ENCODE measurements around the gene CDKN2B. TPM values are rescaled to one million over a fixed set of nuclear protein-coding genes. Genes with fewer than 3 reads are reported as not detected.

CDKN2B gene
- total RNA-seq, 1 experiment from 2014 or later = 0.05 TPM

- BruUV-seq (replicated peaks) = no TSS peak
- POLR2A ChIA-PET = no interaction called here
- ATAC-seq = no peak
- intact Hi-C loops (cut with micrococcal nuclease; ENCODE audit: unreplicated experiment) (no loop called here), in situ Hi-C loops (cut with HindIII; ENCODE audit: low pct_unique_long_range_greater_than_20kb, low sequenced_read_pairs) (no loop called here)
- Histone ChIP-seq H3K36me3 (ENCODE audit: control insufficient read depth, insufficient read depth, low read length) (no peaks in the 10 kb centered on the region), H3K9me3 (ENCODE audit: control insufficient read depth, insufficient read depth, low read depth, low read length) (no peaks in the 10 kb centered on the region), H3K27ac (ENCODE audit: low read length) (no peak overlapping the region), H3K27me3 (ENCODE audit: control insufficient read depth, insufficient read depth, low read length) (no peaks in the 10 kb centered on the region), H3K4me3 (ENCODE audit: low read depth in 2 of 2, low read length in 2 of 2) (no peak overlapping the region), H3K4me1 (ENCODE audit: control insufficient read depth, insufficient read depth, low read length) (no peaks in the 10 kb centered on the region)
- TF ChIP-seq SIN3A (IDR thresholded peaks at IDR 0.05; ENCODE audit: borderline replicate concordance, insufficient read depth, low read depth, low read length) (no peak), POLR2AphosphoS5 (IDR thresholded peaks at IDR 0.05; ENCODE audit: low read depth, low read length) (no peak), CTCF (IDR thresholded peaks at IDR 0.05) (no peak), TCF7L2 (IDR thresholded peaks at IDR 0.05; ENCODE audit: low read depth, low read length) (no peak), REST (IDR thresholded peaks at IDR 0.05; ENCODE audit: insufficient read depth in 1 of 2, low read depth in 2 of 2, low read length in 1 of 2) (no peak)
- CTCF ChIA-PET = no interaction called here
- no peak for DNase-seq (ENCODE audit: low read depth, low spot score)
These were observed 46.0 kb upstream of the CDKN2B start for GRCh38 chr9:22055090-22055489.

- in situ Hi-C loops (cut with HindIII; ENCODE audit: low pct_unique_long_range_greater_than_20kb, low sequenced_read_pairs) (no loop called here), intact Hi-C loops (cut with micrococcal nuclease; ENCODE audit: unreplicated experiment) (no loop called here)
- ChIA-PET CTCF (no interaction called here), POLR2A (no interaction called here)
- no TSS peak for BruUV-seq (replicated peaks)
- DNase-seq (ENCODE audit: low read depth, low spot score) (no peak), ATAC-seq (no peak)
- TF ChIP-seq POLR2AphosphoS5 (IDR thresholded peaks at IDR 0.05; ENCODE audit: low read depth, low read length) = no peak
- TF ChIP-seq CTCF (IDR thresholded peaks at IDR 0.05) = no peak
- no peak for TF ChIP-seq TCF7L2 (IDR thresholded peaks at IDR 0.05; ENCODE audit: low read depth, low read length)
- TF ChIP-seq REST (IDR thresholded peaks at IDR 0.05; ENCODE audit: insufficient read depth in 1 of 2, low read depth in 2 of 2, low read length in 1 of 2) = no peak
- TF ChIP-seq SIN3A (IDR thresholded peaks at IDR 0.05; ENCODE audit: borderline replicate concordance, insufficient read depth, low read depth, low read length) = no peak
- Histone ChIP-seq H3K4me3 (ENCODE audit: low read depth in 2 of 2, low read length in 2 of 2) (no peak overlapping the region), H3K9me3 (ENCODE audit: control insufficient read depth, insufficient read depth, low read depth, low read length) (no peaks in the 10 kb centered on the region), H3K27me3 (ENCODE audit: control insufficient read depth, insufficient read depth, low read length) (no peaks in the 10 kb centered on the region), H3K36me3 (ENCODE audit: control insufficient read depth, insufficient read depth, low read length) (no peaks in the 10 kb centered on the region), H3K27ac (ENCODE audit: low read length) (no peak overlapping the region), H3K4me1 (ENCODE audit: control insufficient read depth, insufficient read depth, low read length) (no peaks in the 10 kb centered on the region)
These were observed 45.4 kb upstream of the CDKN2B start for GRCh38 chr9:22054529-22054928.
